Measurements from ENCODE around the gene SLF2. TPM values are rescaled to one million over a fixed set of nuclear protein-coding genes. Genes with fewer than 3 reads are reported as not detected.
"Not testable (repeated sequence)": the region's sequence is repeated elsewhere in the genome, so short reads cannot be mapped to it uniquely, and the experiment has no call there.

The SLF2 gene
- total RNA-seq, 2 donors from 2014 or later = 18.5 to 20.3 TPM

DNA sequence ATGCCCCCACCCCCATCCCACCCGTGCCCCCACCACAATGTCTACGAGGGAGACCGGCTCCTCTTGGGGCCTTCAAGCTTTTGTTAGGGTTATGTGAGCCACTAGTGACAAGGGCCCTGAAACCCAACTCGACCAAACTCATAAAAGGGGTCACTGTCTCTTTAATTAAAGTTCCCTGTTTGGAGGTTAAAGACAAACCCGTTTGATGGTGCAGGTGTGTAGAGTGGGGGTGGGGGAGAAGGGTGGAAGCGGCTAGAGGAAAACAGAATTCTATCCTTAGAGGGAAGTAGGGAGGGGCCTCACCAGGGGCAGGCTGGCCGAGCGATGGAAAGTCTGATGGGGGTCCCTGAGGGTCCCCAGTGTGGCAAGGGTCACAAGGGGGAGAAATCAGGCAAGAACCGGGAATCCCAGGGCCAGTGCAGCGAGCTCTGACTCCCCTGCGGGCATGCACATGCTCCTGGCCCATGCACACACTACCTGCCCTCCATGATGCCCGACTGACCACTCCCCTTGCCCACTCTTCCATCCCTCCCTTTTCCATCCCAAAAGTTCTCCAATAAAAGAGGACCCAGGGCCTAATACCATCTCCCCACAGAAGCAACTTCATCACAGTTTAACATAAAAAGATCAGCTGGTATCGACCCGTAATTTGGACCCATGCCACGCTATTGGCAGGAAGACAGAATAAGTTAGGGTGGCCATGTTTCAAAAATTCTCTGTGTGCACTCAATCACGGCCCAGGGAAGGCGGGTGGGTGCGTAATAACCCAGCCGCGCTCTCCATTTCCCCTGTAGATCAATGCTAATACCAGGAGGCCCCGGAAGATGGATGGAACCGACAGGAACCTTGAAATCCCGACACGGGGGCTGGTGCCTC lies 35.9 kb upstream of the SLF2 start:
- intact Hi-C loops (cut with DNase I, micrococcal nuclease) = no loop called here
- DNase-seq (no peak), ATAC-seq (peak; percentile 30)

DNA sequence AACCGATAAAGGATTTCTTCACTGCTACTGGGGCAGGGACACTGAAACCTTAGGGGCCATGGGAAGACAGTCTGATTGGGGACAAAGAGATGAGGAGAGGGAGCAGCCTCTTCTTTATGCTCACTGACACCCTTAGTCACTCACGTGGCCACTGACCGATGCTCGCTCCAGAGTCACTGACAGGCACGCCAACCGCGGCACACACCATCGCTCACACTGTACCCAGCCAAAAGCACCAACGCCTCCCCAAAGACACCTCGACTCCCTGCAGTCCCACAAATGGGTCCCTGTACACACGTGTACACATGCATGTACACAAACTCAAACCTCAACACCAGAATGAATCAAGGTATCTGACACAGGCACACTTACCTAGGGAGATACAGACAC lies 35.3 kb upstream of the SLF2 start:
- DNase-seq (no peak), ATAC-seq (no peak)
- intact Hi-C loops (cut with DNase I, micrococcal nuclease) = no loop called here

DNA sequence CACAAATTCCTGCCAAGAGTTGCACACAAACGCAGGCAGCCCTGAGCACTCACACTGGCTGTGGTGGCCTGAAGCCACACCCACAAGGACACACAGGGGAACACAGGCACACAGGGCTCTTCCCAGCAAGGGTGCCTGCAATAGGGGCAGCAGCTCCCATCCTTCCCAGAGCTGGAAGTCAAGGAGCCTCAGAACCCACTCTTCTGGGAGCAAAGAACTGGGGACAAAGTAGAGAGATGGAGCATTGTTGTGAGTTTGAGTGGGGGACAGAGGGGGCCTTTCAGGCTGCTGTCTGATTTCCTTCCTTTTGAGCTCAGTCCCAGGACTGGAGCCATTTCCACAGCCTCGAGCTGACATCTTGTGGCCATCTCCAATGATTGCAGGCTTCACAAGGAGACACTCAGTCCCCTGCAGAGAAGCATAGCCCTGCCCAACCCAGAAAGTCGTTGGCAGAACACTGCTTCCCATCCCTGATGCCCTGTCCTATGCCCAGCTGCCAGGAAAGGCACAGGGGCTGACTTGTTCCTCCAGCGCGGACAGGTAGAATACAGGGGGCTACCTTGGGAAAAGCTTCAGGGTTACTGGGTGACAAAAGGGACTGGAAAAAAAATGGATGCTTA lies 34.4 kb upstream of the SLF2 start:
- intact Hi-C loops (cut with DNase I, micrococcal nuclease) = no loop called here
- peak in 1 of 2 donors; percentile 56 for DNase-seq

DNA sequence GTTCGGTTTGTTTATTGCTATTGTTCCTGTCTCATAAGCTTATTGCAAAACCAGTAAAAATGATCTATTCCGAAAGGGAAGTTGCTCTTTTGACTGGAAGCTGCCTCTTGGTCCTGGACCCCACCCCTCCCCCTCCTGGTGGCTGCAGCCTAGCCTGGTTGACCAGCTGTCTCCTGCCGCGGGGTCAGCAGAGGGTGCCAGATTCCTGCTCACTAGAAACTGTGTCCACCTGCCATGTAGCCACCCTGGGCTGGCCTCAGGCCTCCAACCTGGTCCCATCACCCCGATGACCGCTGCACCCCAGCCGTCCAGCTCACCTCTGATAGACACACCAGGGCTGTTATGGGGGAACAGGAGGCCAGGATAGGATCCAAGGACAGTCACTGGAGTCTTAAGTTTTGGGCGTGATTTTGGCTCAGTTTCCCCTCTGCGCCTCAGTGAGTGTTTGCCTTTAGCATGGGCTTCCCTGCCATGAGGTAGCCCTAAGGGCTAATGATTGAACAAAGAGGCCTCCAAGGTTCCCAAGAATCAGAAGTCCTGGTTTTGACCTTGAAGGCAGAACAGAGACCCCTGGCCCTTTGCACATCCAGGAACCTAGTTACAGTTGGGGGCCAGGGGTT lies 32.9 kb upstream of the SLF2 start:
- ATAC-seq (no peak), DNase-seq (no peak)
- intact Hi-C loops (cut with DNase I, micrococcal nuclease) = no loop called here

More for the DNA sequence above, 34.4 kb upstream of the SLF2 start:
- peak; percentile 95 for ATAC-seq

DNA sequence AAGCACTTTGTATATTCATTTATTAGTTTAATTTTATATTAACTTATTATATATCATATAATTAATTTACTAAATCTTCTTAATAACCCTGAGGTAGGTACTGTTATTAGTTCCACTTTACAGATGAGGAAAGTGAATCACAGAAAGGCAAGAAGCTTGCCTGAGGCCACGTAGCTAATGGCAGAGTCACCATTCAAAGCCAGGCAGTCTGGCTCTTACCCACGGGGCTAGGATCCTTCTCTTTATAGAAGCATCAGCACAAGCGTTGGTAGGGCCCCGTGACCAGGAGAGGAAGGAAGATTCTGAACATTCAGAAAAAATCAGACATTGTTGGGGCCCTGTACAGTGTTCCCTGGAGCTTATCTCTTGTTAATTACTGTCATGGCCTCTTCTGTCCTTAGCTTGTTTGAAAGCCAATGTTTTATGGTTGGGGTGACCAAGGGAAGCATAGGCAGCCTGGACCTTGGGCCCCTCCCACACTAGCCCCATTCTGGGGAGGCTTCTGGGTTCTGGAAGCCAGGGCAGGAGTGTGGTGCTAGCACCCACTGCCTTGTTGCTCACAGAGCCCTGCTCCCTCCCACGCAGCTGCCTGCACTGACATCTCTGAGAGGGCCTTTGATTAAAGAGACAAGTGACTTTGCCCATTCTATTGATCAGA lies 31.1 kb upstream of the SLF2 start:
- no peak for ATAC-seq
- intact Hi-C loops (cut with DNase I, micrococcal nuclease) = no loop called here
- DNase-seq = no peak

DNA sequence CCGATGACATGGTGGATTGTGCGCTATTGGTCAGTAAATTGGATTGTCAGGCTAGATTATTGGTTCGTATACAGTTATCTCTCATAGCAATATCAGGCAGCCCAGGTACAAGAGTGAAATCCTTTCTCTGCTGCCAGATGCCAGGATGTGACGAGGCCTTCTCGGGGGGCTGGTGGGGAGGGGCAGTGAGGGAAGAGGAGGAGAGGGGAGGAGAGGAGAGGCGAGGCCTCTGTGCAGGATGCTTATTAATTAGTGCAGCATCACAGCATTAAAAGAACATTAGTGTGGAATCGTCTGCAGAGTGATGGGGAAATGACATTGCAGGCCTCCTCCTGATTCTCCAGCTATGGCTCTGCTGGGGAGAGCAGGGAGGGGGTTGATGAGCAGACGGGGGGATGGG lies 30.5 kb upstream of the SLF2 start:
- no peak for DNase-seq

DNA sequence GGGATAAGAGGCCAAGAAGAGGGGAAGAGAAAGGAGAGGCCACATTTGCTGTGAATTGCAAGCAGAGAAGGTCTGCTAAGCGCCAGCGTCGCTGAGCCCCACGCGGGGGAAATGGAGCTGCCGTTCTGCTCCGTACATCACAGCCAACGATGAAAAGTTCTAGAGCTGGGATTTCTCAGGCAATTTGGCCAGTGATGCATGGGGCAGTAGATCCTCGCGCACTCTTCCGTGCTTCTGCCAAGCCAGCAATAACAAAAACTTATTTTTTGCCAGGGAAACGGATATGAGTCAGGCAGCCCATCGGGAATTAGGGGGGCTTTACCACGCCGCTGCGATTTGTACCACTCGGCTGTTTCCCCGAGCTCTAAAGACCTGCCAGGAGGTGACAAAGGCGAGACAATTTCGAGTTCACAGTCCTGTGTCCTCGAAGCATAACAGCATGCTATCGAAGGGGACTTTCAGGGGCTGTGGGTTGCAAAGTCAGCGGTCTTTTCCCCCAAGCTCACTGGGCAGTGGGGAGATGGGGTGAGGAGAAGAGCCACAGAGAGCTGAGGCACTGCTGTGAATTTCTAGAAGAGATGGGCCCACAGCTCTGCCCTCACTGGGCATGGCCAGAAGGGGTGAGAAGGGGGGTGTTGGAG lies 30.0 kb upstream of the SLF2 start:
- ATAC-seq (no peak), DNase-seq (no peak)
- intact Hi-C loops (cut with DNase I, micrococcal nuclease) = no loop called here

More for the DNA sequence above, 30.5 kb upstream of the SLF2 start:
- ATAC-seq = no peak
- intact Hi-C loops (cut with DNase I, micrococcal nuclease) = no loop called here

DNA sequence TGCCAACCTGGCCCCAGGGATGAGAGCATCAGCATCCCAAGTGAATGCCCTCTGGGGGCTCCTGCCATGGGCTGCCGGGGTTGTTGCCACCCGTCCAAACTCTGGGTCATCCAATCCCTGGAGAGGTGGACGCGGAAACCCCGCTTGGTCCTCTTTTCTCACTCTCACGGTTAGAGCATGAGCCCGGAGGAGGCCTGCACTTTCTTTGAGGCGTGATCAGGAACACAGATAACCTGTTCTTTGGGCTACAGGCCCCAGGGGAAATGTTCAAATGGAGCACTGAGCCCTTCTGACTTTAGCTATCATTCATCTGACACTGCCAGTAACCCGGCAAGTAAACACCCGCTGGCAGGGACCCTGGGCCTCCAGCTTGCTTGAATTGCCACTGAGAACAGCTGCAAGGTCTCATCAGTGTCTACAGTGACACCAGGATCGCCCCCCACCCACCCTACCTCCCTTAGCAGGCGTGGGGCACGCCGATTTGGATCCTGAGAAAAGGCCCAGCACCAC lies 29.4 kb upstream of the SLF2 start:
- intact Hi-C loops (cut with DNase I, micrococcal nuclease) = no loop called here
- DNase-seq = no peak
- no peak for ATAC-seq

DNA sequence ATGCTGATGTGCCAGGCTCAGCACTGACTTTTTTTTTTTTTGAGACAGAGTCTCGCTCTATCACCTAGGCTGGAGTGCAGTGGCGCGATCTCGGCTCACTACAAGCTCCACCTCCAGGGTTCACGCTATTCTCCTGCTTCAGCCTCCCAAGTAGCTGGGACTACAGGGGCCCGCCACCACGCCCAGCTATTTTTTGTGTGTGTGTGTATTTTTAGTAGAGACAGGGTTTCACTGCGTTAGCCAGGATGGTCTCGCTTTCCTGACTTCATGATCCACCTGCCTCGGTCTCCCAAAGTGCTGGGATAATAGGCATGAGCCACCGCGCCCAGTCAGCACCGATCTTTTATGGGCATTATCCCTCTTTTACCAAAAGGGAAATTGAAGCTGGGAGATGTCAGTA lies 27.2 kb upstream of the SLF2 start:
- intact Hi-C loops (cut with DNase I, micrococcal nuclease); ATAC-seq; DNase-seq: not testable (repeated sequence)

DNA sequence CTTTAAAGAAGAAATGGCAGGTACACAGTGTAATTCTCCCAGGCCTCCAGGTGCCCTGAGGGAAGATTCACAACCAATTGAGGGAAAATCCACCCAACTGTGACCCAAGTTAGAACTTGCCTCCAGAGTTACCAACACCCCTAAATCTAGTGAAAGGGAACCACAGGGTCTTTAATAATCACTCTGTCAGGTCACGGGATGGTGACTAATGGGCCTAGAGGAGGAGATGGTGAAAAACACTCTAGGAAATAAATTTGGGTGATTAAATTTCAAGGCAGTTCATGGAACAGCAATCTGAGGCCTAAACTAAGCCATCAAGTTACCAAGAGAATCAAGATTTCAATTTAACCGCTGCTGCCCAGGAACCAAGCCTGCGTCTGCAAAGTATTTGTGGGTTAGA lies 26.7 kb upstream of the SLF2 start:
- ATAC-seq (no peak), DNase-seq (no peak)
- intact Hi-C loops (cut with DNase I, micrococcal nuclease) = no loop called here

DNA sequence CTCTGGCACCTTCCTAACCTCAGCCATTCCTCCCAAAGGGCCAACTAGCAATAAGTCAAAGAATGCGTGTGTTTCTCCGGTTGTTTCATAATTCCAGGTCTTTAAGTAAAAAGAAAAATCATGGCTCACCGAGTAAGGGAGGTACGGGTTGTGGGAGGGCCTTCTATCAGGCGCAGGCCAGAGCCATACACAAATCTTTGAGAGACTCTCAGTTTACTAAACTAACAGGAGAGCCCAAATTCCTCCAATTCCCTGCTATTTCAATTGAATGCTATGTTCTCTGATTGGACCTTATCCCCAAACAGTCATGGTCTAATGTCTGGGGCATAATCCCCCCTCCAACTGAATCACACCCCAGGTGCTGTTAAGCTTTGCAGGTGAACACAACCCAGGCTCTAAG lies 26.2 kb upstream of the SLF2 start:
- intact Hi-C loops (cut with DNase I, micrococcal nuclease) = no loop called here
- ATAC-seq = no peak

DNA sequence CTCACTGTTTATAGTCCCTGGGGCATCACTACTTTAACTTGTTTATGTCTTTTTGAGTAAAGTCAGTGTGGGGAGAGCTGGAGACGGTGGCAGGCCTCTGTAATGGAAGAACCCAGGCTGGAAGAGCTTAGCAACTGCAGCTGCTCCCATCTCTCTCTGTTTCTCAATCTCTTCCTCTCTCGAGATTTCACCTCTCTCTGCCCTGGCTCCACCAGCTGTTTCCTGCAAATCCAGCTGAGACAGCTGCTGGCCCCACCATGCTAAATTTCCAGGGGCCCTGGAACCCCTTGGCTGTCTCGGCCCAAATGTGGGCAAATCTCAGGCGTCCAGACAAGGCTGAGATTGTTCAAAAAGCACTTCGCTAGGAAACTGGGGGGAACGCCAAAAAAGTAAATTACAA lies 25.8 kb upstream of the SLF2 start:
- intact Hi-C loops (cut with DNase I, micrococcal nuclease) = no loop called here
- no peak for ATAC-seq
- no peak for DNase-seq

More for the DNA sequence above, 26.2 kb upstream of the SLF2 start:
- DNase-seq = no peak

DNA sequence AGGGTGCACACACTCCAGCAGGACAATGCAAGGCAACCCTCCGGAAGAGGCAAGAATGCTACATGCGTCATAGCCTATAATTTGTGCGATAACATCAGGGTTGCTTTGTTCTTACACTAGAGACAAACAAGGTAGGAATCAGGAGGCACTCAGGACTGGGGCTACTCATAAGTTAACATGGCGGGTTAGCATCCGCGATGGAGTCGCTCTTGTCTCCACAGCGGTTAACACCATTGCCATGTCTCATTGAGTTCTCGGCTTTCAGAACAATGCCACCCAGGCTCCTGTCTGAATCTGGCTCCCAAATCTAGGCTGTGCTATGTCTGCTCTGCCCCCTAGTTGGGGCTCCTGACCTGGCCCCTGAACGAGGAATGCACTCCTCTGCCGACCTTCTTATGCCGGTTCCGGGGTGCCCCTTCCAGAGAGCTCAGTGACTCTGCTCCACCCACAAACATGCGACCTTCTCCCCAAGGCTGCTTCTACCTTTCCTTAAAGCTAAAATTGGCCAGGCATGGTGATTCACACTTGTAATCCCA lies 24.9 kb upstream of the SLF2 start:
- intact Hi-C loops (cut with DNase I, micrococcal nuclease) = no loop called here

DNA sequence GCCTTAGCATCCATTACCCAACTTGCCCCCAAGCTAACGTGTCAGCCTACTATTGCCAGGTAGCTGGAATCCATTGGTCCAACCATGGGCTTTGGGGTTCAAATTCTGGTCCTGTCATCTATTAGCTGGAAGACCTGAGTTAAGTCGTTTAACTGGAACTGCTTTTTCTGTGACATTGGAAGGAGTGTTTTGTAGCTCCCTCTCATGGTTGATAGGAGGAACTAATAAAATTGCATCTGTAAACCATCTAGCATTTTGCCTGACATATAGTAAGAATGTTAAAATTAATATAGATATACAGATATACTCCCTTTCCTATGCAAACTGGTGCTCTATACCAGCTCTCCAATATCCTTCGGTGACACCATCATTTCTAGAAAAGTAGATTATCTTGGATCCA lies 23.8 kb upstream of the SLF2 start:
- DNase-seq = no peak
- ATAC-seq = no peak
- intact Hi-C loops (cut with DNase I, micrococcal nuclease) = no loop called here

More for the DNA sequence above, 24.9 kb upstream of the SLF2 start:
- ATAC-seq (no peak), DNase-seq (no peak)

DNA sequence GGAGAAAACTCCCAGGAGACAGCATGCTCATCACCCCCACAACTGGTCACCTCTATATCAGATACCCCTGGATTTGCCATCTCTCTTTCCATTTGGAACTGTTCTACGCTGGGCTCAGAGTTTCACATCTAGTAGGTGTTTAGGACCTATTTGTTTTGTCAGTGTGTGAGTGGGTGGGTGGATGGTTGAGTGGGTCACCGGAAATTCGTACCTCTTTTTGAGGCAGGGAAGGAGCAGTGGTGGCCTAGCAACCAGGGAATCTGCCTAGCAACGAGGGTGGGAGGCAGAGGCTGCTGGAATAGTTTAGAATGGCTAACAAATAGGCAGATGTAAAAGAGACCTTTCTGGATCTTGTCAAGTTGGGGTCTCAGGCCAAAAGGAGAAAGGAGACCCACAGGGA lies 23.2 kb upstream of the SLF2 start:
- intact Hi-C loops (cut with DNase I, micrococcal nuclease) = no loop called here
- ATAC-seq (no peak), DNase-seq (no peak)

DNA sequence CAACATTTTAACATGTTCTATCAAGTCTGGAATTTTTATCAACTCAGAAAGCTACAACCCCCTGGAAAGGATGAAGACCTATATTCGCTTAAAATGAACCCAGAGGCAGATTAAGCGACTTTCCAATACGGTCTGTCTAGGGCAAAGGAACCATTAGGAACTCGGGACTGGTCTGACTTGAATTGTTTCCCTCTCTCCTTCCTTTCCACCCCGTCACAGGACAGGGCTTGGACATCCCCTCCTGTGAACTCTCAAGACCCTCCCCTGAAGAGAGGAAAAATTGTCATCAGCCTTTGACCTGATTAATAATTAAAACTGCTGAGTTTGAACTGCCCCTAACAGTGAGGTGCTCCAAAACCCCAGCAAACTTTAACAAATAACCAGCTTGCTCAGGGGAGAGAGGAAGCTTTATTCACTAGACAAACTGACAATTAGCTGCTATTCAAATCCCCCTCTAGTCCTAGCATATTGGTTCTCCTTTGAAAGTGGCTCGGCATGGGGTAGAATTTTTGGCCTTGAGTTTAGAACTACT lies 22.6 kb upstream of the SLF2 start:
- no peak for DNase-seq
- intact Hi-C loops (cut with DNase I, micrococcal nuclease) = no loop called here
- ATAC-seq = no peak

DNA sequence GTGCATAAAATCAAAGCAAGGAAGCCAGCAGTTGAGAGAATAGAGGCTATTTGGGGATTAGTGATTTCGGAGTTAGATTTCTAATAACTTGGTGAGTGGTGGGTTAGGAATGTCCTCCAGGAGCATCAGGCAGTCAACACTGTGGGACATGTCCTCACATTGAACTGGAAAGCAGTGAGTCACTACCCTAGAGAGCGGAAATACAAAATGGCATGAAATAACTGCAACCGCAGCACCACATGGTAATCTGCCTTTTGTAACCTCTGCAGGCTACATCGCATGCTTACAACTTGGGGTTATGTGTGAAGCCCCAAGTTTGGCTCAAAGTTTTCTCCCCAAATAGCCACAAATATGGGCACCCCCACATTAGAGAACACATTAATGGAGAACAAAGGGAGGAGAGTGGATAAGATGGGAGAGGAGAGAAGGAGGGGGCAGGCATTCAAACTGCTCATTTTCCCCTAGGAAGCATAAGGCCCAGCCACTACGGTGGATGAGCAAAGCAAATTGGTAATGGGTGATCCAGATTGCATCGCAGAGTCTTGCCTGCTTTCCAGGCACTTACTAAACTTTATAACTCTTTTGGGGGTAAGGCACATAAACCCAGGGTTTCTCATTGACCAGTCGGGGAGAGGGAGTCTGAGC lies 22.0 kb upstream of the SLF2 start:
- ATAC-seq (no peak), DNase-seq (no peak)
- intact Hi-C loops (cut with DNase I, micrococcal nuclease) = no loop called here

DNA sequence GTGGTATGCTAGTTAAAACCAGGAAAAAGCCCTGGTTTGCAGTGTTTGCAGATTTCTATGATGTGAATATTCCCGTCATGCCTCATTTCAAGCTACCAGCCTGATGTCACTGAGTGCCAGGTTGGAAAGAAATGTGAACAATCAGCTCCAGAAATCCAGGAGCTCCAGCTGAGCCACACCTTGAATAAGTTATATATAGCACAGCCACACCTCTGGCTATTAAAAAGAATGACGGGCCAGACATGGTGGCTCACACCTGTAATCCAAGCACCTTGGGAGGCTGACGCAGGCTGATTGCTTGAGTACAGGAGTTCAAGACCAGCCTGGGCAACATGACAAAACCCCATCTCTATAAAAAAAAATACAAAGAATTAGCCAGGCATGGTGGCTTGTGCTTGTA lies 18.7 kb upstream of the SLF2 start:
- ATAC-seq (peak; percentile 81), DNase-seq (peak; percentile 52 to 75)

More for the DNA sequence above, 18.7 kb upstream of the SLF2 start:
- intact Hi-C loops (cut with DNase I, micrococcal nuclease) = no loop called here

All from left colon (tissue), 2 donors.